Kidney (tissue), 14 donors: ENCODE results near the gene RPS27L. TPM values are rescaled to one million over a fixed set of nuclear protein-coding genes. Genes with fewer than 3 reads are reported as not detected.
A peak's percentile ranks its signal among the peaks of the same experiment; 100 is the strongest.

Experiments used
- DNase-seq, 5 donors: peaks; one replicate each; pipeline ENCODE4 v3.0.0-alpha.2; 2013 to 2020
- FAIRE-seq: peaks from 2 replicates; lab custom pipeline; 2012; peaks lifted over from hg19 to GRCh38; lab: Jason Lieb, UNC
- H3K27ac ChIP-seq, 2 donors: one replicate each; pipeline ENCODE4 v1.7.0; 2013; ENCODE audit warnings: low read depth in 2 of 2, low read length in 2 of 2, inconsistent platforms in 1 of 2
- H3K27me3 ChIP-seq: one replicate; pipeline ENCODE4 v1.7.1; 2013; ENCODE audit warnings: low read length, inconsistent platforms; ENCODE audit not compliant: control insufficient read depth, insufficient read depth
- H3K36me3 ChIP-seq, 3 donors: one replicate each; pipeline versions ENCODE4 v1.7.0 to v1.7.1; 2013; ENCODE audit warnings: low read length in 3 of 3, control low read depth in 1 of 3, inconsistent platforms in 1 of 3; ENCODE audit not compliant: insufficient read depth in 3 of 3, control insufficient read depth in 2 of 3
- H3K4me1 ChIP-seq, 3 donors: one replicate each; pipeline versions ENCODE4 v1.7.0 to v1.7.1; 2013; ENCODE audit warnings: low read length in 3 of 3, inconsistent platforms in 1 of 3, low read depth in 1 of 3; ENCODE audit not compliant: control insufficient read depth in 2 of 3, insufficient read depth in 2 of 3
- H3K4me3 ChIP-seq, 3 donors: one replicate each; pipeline versions ENCODE4 v1.7.0 to v1.8.1; 2013; ENCODE audit warnings: low read length in 3 of 3, control low read depth in 1 of 3, inconsistent platforms in 1 of 3
- H3K9ac ChIP-seq, 3 donors: one replicate each; pipeline versions ENCODE4 v1.7.0 to v1.7.1; 2013; ENCODE audit warnings: low read length in 3 of 3, control low read depth in 1 of 3, inconsistent platforms in 1 of 3
- H3K9me3 ChIP-seq, 3 donors: one replicate each; pipeline versions ENCODE4 v1.7.0 to v1.7.1; 2013; ENCODE audit warnings: low read length in 3 of 3, control low read depth in 1 of 3, inconsistent platforms in 1 of 3; ENCODE audit not compliant: control insufficient read depth in 2 of 3, insufficient read depth in 1 of 3
- CTCF ChIP-seq: IDR thresholded peaks from 3 replicates; pipeline ENCODE4 v1.5.1; 2012; ENCODE audit warnings: mild to moderate bottlenecking, moderate library complexity, borderline replicate concordance; ENCODE audit not compliant: insufficient read depth; ENCODE audit errors: extremely low read depth
- intact Hi-C: fragments of 100-400 bp; cut with DNase I; formaldehyde crosslinking; loops from one replicate; pipeline ENCODE4 v1.11.1; 2022
- polyA plus RNA-seq: library from polyadenylated mRNA; stranded (reverse); fragments of 350-450 nt; fragmentation: Illumina TruSeq; extraction: RNeasy Lipid Tissue Mini Kit (QIAGEN cat#74804); gene quantifications from one replicate; pipeline ENCODE4 v1.2.3, GENCODE V29; 2014; ENCODE audit warnings: low read depth, low replicate concordance; ENCODE audit not compliant: insufficient read depth
- total RNA-seq: library from RNA; stranded (reverse); fragmentation: NEBNext Ultra II Directional; extraction: Animal tissue kit (Norgen Biotek cat#: 25700); gene quantifications from one replicate; pipeline ENCODE4 v1.2.1, GENCODE V29; 2021
- donor health status: control.
- donor health status: control.
- donor health status: control.
- donor health status: control.
- donor health status: control.
- donor health status: DM: yes; HTN: yes; CAD: no.
- donor health status: Normal renal cell carcinoma (clear cell type).

The RPS27L gene
- total and polyA plus RNA-seq, 2 donors from 2014 or later = 120 to 372 TPM

- DNase-seq = no peak
- H3K9me3 ChIP-seq = no peaks in the 10 kb centered on the region
- no peak overlapping the region for H3K4me3 ChIP-seq
- no peak for FAIRE-seq
- no peaks in the 10 kb centered on the region for H3K27me3 ChIP-seq
- peaks cover 0 to 15% (median 7%) of the 10 kb centered on the region in 3 donors for H3K4me1 ChIP-seq
- intact Hi-C loops = loop anchor here (10.0 kb wide), 1 partner anchor 73 kb away; no protein-coding TSS in a partner anchor
- peak overlapping the region in 1 of 3 donors; percentile 18 for H3K9ac ChIP-seq
- H3K27ac ChIP-seq = peak overlapping the region in 1 of 2 donors; percentile 50
- no peak for TF ChIP-seq CTCF
- H3K36me3 ChIP-seq = no peaks in the 10 kb centered on the region
Measured at GRCh38 chr15:63191895-63192618, 34.8 kb upstream of the RPS27L start.

- Histone ChIP-seq H3K9ac (no peak overlapping the region), H3K27me3 (no peaks in the 10 kb centered on the region), H3K4me3 (peak overlapping the region; percentile 68 to 86 (median 82)), H3K4me1 (peaks cover 0 to 15% (median 7%) of the 10 kb centered on the region in 3 donors), H3K27ac (peak overlapping the region in 1 of 2 donors; percentile 13), H3K36me3 (no peaks in the 10 kb centered on the region), H3K9me3 (no peaks in the 10 kb centered on the region)
- FAIRE-seq (no peak), DNase-seq (no peak)
- no peak for TF ChIP-seq CTCF
- intact Hi-C loops = loop anchor here (10.0 kb wide), 1 partner anchor 74 kb away; no protein-coding TSS in a partner anchor
Measured at GRCh38 chr15:63190769-63191649, 33.7 kb upstream of the RPS27L start.

GRCh38 chr15:63189941-63190768, 32.9 kb upstream of the RPS27L start:
- Histone ChIP-seq H3K9me3 (no peaks in the 10 kb centered on the region), H3K27ac (peak overlapping the region; percentile 79 to 93), H3K4me3 (peak overlapping the region; percentile 68 to 86 (median 82)), H3K9ac (peak overlapping the region; percentile 42 to 89 (median 45)), H3K4me1 (peaks cover 0 to 15% (median 7%) of the 10 kb centered on the region in 3 donors), H3K27me3 (no peaks in the 10 kb centered on the region), H3K36me3 (no peaks in the 10 kb centered on the region)
- no peak for TF ChIP-seq CTCF
- DNase-seq = peak in 1 of 5 donors; percentile 31
- FAIRE-seq = no peak
- intact Hi-C loops = loop anchor here (10.0 kb wide), 1 partner anchor 75 kb away; no protein-coding TSS in a partner anchor
